ENCODE data around the gene USH1G.

Gene USH1G

GRCh38 chr17:74953134-74953687, 30.2 kb upstream of the USH1G start:
- in situ Hi-C loops (cut with HindIII; ENCODE audit: low sequenced_read_pairs): no loop called here
- no peak for DNase-seq (ENCODE audit: low read depth, low spot score)
- TF ChIP-seq CTCF (IDR thresholded peaks at IDR 0.05; ENCODE audit: low read depth, low read length): no peak
- H3K4me3 ChIP-seq (ENCODE audit: low read depth, low read length): no peak overlapping the region

- TF ChIP-seq CTCF (IDR thresholded peaks at IDR 0.05; ENCODE audit: low read depth, low read length): no peak
- no peak for DNase-seq (ENCODE audit: low read depth, low spot score)
- in situ Hi-C loops (cut with HindIII; ENCODE audit: low sequenced_read_pairs): no loop called here
- no peak overlapping the region for H3K4me3 ChIP-seq (ENCODE audit: low read depth, low read length)
These were observed 29.5 kb upstream of the USH1G start for GRCh38 chr17:74952431-74953133.

GRCh38 chr17:74951680-74952421, 28.8 kb upstream of the USH1G start:
- TF ChIP-seq CTCF (IDR thresholded peaks at IDR 0.05; ENCODE audit: low read depth, low read length): no peak
- no peak overlapping the region for H3K4me3 ChIP-seq (ENCODE audit: low read depth, low read length)
- in situ Hi-C loops (cut with HindIII; ENCODE audit: low sequenced_read_pairs): no loop called here
- DNase-seq (ENCODE audit: low read depth, low spot score): no peak

- no peak for TF ChIP-seq CTCF (IDR thresholded peaks at IDR 0.05; ENCODE audit: low read depth, low read length)
- H3K4me3 ChIP-seq (ENCODE audit: low read depth, low read length): no peak overlapping the region
- in situ Hi-C loops (cut with HindIII; ENCODE audit: low sequenced_read_pairs): no loop called here
- DNase-seq (ENCODE audit: low read depth, low spot score): no peak
These were observed 28.0 kb upstream of the USH1G start for GRCh38 chr17:74951065-74951464.

- H3K4me3 ChIP-seq (ENCODE audit: low read depth, low read length): no peak overlapping the region
- no peak for DNase-seq (ENCODE audit: low read depth, low spot score)
- in situ Hi-C loops (cut with HindIII; ENCODE audit: low sequenced_read_pairs): no loop called here
- TF ChIP-seq CTCF (IDR thresholded peaks at IDR 0.05; ENCODE audit: low read depth, low read length): no peak
These were observed 27.2 kb upstream of the USH1G start for GRCh38 chr17:74950207-74950606.

- in situ Hi-C loops (cut with HindIII; ENCODE audit: low sequenced_read_pairs): no loop called here
- DNase-seq (ENCODE audit: low read depth, low spot score): no peak
- H3K4me3 ChIP-seq (ENCODE audit: low read depth, low read length): no peak overlapping the region
- no peak for TF ChIP-seq CTCF (IDR thresholded peaks at IDR 0.05; ENCODE audit: low read depth, low read length)
These were observed 26.5 kb upstream of the USH1G start for GRCh38 chr17:74949455-74950115.
